NCI-H1417 treated with DMSO at 0.1 percent for 48 hours (cell line): ENCODE results near the gene FNDC3B.
"Not testable (repeated sequence)": the region's sequence is repeated elsewhere in the genome, so short reads cannot be mapped to it uniquely, and the experiment has no call there.

ENCODE experiments used
- DNase-seq: peaks from one replicate; lab custom pipeline; 2025; lab: John Stamatoyannopoulos, UW

Gene FNDC3B

DNA sequence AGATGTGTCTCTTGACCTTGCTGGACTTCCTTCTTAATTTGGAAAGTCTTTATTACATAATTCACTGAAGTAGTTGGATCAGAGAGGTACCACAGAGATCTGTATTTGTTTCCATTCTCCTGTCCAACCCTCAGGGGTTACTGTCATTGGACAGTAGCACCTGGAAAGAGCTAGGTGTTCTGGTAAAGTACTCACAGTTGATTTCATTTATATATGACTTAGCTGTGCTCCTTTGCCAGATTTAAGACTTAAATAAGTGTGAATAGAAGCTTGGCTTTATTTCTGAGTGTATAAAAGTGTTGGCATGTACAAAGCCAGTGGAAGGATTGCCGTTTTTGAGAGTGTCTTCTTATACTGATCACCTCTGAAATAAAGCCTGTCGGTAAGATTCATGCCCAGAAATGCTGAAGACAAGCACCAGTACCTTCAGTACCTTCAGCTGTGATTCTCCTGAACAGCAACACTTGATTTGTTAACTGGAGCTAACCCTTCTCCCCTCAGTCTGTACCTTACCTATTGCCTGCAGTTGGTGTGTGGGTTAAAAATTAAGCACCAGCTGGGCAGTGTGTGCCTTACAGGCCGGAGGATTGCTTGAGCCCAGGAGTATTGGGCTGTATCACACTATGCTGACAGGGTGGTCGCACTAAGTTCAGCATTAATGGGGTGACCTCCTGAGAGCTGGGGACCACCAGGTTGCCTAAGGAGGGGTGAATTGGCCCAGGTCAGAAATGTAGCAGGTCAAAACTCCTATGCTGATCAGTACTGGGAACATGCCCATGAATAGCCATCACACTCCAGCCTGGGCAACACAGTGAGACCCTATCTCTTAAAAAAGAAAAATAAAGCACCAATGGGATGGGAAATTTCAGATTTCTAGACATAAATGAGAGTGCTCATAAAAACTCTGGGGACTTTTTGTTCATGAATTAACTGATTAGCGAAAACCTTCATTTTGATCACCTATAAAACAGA, 197.7 kb downstream of the FNDC3B start:
- DNase-seq, result no peak

GRCh38 chr3:172238188-172238587, 198.8 kb downstream of the FNDC3B start:
- DNase-seq, result no peak

GRCh38 chr3:172239218-172239790, 199.9 kb downstream of the FNDC3B start:
- DNase-seq, result no peak

- DNase-seq, result no peak
These were observed 202.0 kb downstream of the FNDC3B start for GRCh38 chr3:172241405-172241804.

GRCh38 chr3:172242471-172242870, 203.1 kb downstream of the FNDC3B start:
- DNase-seq, result not testable (repeated sequence)

- not testable (repeated sequence) for DNase-seq
These were observed 204.0 kb downstream of the FNDC3B start for GRCh38 chr3:172243376-172243775.

DNA sequence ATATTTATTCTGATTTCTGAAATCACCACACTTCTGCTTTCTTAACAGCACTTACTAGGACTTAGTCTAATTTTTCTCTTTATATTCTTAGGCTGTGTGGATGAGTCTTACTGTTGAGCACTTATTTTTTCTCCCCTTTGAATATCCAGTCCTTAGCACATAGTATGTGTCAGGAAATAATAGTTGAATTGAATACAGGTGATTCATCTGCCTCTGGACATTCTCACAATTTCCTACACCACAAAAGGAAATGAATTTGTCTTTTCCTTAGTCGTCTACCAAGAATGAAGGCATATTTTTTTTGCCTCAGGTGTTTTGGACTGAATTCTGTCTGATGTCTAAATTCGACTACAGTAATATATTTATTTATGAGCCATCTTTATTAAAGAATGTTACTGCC, 204.6 kb downstream of the FNDC3B start:
- no peak for DNase-seq

DNA sequence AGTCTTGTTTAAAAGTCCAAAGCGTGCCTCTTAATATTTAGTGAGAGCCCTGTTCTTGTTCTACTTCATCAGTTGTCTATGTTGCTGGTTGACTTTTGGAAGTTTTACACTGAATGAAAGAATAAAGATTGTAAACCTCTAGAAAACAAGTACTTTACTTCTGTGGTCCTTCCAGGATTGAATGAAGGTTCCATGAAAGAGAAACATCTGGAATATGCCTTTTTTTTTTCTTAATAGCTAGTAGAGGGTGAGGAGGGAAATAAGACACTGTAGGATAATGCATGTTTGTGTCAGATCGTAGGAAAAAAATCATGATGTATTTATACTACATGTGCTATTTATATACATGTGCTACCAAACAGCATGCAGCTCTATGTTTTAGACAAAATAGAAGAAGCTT, 205.9 kb downstream of the FNDC3B start:
- no peak for DNase-seq

- no peak for DNase-seq
These were observed 206.9 kb downstream of the FNDC3B start for GRCh38 chr3:172246107-172246844.

DNA sequence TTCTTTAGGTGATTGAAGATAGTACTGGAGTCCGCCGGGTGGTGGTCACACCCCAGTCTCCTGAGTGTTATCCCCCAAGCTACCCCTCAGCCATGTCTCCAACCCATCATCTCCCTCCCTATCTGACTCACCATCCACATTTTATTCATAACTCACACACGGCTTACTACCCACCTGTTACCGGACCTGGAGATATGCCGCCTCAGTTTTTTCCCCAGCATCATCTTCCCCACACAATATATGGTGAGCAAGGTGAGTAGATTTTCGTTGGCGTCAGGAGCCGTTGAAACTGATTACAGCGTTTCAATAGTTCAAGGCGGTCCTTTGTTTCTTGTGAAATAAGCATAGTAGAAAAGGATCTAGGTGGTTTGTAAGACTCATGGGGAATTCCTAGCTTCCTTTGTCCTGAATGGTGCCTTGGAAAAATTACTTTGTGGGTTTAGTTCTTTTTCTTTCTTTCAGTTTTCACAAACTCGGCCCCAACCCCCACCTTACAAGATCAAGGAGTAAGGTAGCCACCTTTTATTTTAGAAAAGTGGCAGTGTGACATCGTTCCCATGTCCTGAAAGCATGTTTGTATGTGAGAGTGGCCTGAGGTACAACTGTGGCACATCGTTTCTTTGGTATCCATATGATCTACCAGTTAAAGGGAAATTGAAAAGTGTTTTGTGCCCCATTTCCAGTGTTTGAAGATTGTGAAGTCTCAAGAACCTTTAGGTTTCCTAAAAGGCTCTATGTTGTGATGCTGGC, 208.3 kb downstream of the FNDC3B start:
- no peak for DNase-seq

DNA sequence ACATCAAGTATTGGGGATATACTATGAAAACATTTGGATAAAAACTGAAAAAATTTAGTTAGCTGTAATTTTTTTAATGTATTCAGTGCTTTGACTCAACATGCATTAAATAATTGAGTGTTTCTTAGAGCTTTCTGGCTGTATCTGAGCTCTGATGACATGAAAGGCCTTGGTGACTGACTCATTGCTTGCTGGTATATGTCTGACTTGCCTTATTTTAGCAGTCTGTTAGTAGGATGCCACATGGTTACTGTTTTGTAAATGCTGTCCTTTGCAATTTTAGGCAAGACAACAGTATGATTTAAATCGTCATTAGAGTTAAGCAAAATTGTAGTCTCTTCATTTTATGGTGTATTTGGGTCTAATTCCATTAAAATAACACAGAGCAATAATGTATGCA, 209.7 kb downstream of the FNDC3B start:
- DNase-seq, result no peak

- no peak for DNase-seq
These were observed 211.8 kb downstream of the FNDC3B start for GRCh38 chr3:172251211-172251610.

GRCh38 chr3:172253200-172253599, 213.8 kb downstream of the FNDC3B start:
- no peak for DNase-seq

DNA sequence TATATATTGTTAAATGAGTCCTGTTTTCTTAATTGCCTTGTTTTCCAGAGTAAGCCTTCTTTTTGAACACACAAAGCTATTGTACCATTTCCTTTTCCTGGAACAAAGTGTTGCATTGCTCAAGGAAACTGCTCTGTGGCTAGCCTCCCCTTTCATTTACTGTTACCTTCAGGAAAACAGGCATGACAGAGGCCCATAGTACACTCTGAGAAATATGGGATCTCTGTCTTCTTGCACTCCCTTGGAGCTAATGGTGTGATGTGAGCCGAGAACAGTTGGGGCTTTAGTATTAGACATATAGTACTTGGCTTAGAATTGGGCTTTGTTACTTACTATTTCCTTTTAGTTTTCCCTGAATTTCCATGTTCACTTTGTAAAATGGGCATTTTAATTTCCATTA, 215.2 kb downstream of the FNDC3B start:
- no peak for DNase-seq

GRCh38 chr3:172255321-172255720, 215.9 kb downstream of the FNDC3B start:
- not testable (repeated sequence) for DNase-seq

DNA sequence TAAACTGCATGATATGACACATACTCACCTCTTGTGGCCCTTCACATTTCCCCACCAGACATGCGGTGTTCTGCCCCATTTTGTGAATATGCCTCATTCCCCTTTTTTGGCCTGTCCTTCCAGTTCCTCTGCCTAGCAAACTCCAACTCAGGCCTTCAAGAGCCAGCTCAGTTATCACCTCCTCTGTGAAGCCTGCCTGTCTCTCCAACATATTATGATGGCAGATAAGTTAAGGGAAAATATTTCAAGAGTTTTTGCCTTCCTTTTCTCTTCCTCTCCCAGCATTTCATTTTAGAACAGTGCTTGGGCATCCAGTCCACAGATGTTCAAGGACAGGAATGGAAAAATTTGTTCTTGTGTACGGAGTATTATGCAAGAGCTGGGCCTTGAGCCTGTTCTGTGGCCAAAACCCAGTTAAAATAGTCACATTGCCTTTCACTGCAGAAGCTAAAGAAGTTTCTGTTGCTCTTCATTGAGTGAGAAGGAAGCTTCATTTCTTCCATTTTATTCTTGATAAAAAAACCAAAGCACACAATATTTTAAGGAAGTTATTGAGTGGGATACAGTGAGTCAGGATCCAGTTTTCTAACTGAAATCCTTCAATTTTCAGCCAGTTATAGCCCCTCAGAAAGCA, 216.8 kb downstream of the FNDC3B start:
- no peak for DNase-seq

DNA sequence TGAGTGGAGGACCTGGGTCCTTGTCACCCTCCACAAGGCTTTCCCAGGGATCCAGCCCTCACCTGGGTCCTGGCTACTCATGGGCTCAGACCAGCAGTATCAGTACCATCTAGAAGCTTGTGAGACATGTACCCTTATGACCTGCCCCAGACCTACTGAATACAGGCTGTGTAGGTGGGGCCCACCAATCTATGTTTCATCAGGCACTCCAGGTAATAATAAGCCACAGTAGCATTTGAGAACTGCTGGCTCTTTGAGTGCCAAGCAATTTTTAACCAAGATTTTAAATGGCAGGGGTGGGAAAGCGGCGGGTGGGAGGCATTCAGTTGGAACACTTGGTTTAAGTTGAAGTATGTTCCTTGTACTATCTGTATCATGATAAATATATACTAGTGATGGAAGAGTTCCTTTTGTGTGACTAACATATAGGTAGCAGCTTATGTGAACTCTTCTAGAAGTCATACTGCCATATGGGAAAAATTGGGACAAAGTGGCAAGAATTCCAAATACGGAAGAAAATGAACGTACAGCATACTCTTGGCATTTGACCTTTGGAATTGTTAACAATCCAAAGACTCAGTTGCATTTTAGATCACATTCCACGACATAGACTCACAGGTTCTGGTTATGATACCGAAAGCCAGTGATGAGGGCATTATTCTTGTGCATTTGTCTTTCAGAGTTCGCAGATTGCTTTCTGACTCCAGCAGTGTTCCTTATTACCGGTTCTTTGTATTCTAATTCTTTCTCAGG, 218.4 kb downstream of the FNDC3B start:
- no peak for DNase-seq

- DNase-seq, result no peak
These were observed 219.2 kb downstream of the FNDC3B start for GRCh38 chr3:172258624-172259023.

DNA sequence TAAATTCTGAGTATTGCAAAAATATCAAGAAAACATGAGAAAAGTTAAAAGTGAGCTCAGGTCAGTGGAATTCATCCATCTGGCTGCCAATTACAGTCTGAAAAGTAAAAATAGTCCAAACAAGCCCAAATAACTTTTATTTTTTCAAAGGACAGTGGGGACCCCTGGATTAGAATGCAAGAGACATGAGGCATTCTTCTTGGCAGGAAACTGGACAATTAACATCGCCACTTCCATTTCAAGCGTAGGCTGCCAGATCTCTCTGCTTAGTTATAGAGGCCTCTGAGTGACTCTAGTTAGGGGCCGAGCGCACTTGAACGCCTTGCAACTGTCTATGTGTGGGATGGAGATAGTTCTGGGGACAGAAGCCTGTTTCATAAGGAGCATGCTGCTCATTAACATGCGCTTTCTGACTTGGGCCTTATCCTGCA, 219.7 kb downstream of the FNDC3B start:
- no peak for DNase-seq

DNA sequence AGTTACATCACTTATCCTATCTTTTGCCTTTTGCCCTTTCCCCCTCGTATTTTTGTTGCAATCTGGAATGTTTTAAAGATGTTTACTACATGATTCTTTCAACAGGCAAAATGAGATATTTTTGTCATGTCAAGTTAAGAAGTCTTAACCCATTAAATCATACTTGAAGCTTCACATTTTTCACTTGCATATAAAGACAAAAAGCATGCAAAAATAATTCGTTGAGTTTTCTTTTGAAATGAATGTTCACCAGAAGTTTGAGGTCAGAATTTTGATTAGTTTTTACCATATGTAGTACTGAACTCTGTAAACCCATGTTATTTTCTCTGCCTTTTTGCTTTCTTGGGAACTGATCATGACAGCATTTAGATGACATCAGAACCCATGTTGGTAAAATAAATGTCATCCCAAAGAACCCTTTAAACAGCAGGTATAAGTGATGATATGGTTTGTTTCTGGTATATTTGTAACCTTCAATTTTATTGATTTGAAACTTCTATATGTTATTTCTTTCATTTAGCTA, 220.4 kb downstream of the FNDC3B start:
- no peak for DNase-seq
